SW 1271 (cell line): ENCODE measurements around the gene NIPSNAP2.
A peak's percentile ranks its signal among the peaks of the same experiment; 100 is the strongest.
"Not testable (repeated sequence)": the region's sequence is repeated elsewhere in the genome, so short reads cannot be mapped to it uniquely, and the experiment has no call there.

Experiments used
- DNase-seq, 2 experiments: peaks; one replicate each; lab custom pipeline; 2025; lab: John Stamatoyannopoulos, UW

Gene NIPSNAP2

GRCh38 chr7:55964261-55965099, at the start of gene NIPSNAP2:
TSS of gene NIPSNAP2 (plus strand) at chr7:55964585. CDS start at chr7:55964610, 25 bp downstream.
- peak; percentile 46 to 68 for DNase-seq

GRCh38 chr7:55917771-55918170, 46.6 kb upstream of the NIPSNAP2 start:
- no peak for DNase-seq

- no peak for DNase-seq
Measured at GRCh38 chr7:55928006-55928767, 36.2 kb upstream of the NIPSNAP2 start.

- DNase-seq, result no peak
Measured at GRCh38 chr7:55931421-55932151, 32.8 kb upstream of the NIPSNAP2 start.

GRCh38 chr7:55939514-55940123, 24.8 kb upstream of the NIPSNAP2 start:
- DNase-seq, result no peak

GRCh38 chr7:55946545-55946944, 17.8 kb upstream of the NIPSNAP2 start:
- no peak for DNase-seq

- DNase-seq, result peak; percentile 62 to 84
Measured at GRCh38 chr7:55951637-55952351, 12.6 kb upstream of the NIPSNAP2 start, which contains the start of gene MRPS17. TSS of gene MRPS17 (plus strand) at chr7:55951877. CDS start at chr7:55953196, 1,319 bp downstream.

- DNase-seq, result not testable (repeated sequence)
Measured at GRCh38 chr7:55952352-55952671, 12.1 kb upstream of the NIPSNAP2 start.

GRCh38 chr7:55953707-55954475, 10.5 kb upstream of the NIPSNAP2 start:
- no peak for DNase-seq

- no peak for DNase-seq
Measured at GRCh38 chr7:55957190-55957589, 7.2 kb upstream of the NIPSNAP2 start.

- no peak for DNase-seq
Measured at GRCh38 chr7:55962014-55962413, 2.4 kb upstream of the NIPSNAP2 start.

GRCh38 chr7:55963584-55964168, 709 bp upstream of the NIPSNAP2 start:
- no peak for DNase-seq

GRCh38 chr7:55965100-55965470, 700 bp downstream of the NIPSNAP2 start:
- peak in 1 of 2 experiments; percentile 46 for DNase-seq

- no peak for DNase-seq
Measured at GRCh38 chr7:55965805-55966421, 1.5 kb downstream of the NIPSNAP2 start.

GRCh38 chr7:55966851-55967250, 2.5 kb downstream of the NIPSNAP2 start:
- DNase-seq, result no peak

- DNase-seq, result no peak
Measured at GRCh38 chr7:55969391-55969790, 5.0 kb downstream of the NIPSNAP2 start.

- no peak for DNase-seq
Measured at GRCh38 chr7:55970561-55970960, 6.2 kb downstream of the NIPSNAP2 start.

GRCh38 chr7:55970978-55971377, 6.6 kb downstream of the NIPSNAP2 start:
- DNase-seq, result no peak

- no peak for DNase-seq
Measured at GRCh38 chr7:55973747-55974250, 9.4 kb downstream of the NIPSNAP2 start.
